Measurements from ENCODE around the gene GDF2.

The GDF2 gene

GRCh38 chr10:47335906-47336305 is 13.7 kb downstream of the GDF2 start:
- DNase-seq = no peak

GRCh38 chr10:47336387-47337134 is 14.3 kb downstream of the GDF2 start:
- DNase-seq = no peak

- DNase-seq = no peak
These were observed 15.1 kb downstream of the GDF2 start for GRCh38 chr10:47337310-47337709.

GRCh38 chr10:47339186-47339735 is 17.0 kb downstream of the GDF2 start:
- DNase-seq = no peak

GRCh38 chr10:47339759-47340607 is 17.7 kb downstream of the GDF2 start:
- no peak for DNase-seq

GRCh38 chr10:47340608-47341170 is 18.4 kb downstream of the GDF2 start:
- DNase-seq = peak; percentile 26

- no peak for DNase-seq
These were observed 23.0 kb downstream of the GDF2 start for GRCh38 chr10:47344996-47345870.

- DNase-seq = no peak
These were observed 24.5 kb downstream of the GDF2 start for GRCh38 chr10:47346581-47347302.

- no peak for DNase-seq
These were observed 25.0 kb downstream of the GDF2 start for GRCh38 chr10:47347303-47347675.

GRCh38 chr10:47348138-47348651 is 25.9 kb downstream of the GDF2 start, which contains the start of gene RBP3:
Gene RBP3 (plus strand): TSS chr10:47348363. CDS start chr10:47348485, 122 bp downstream.
- no peak for DNase-seq

- DNase-seq = no peak
These were observed 26.6 kb downstream of the GDF2 start for GRCh38 chr10:47348661-47349470.

GRCh38 chr10:47349516-47349915 is 27.3 kb downstream of the GDF2 start:
- DNase-seq = no peak

- no peak for DNase-seq
These were observed 27.7 kb downstream of the GDF2 start for GRCh38 chr10:47349941-47350371.

GRCh38 chr10:47350671-47351640 is 28.7 kb downstream of the GDF2 start:
- DNase-seq = no peak

- DNase-seq = no peak
These were observed 29.9 kb downstream of the GDF2 start for GRCh38 chr10:47351899-47352815.

- no peak for DNase-seq
These were observed 31.1 kb downstream of the GDF2 start for GRCh38 chr10:47353351-47353750.

GRCh38 chr10:47354165-47354564 is 31.9 kb downstream of the GDF2 start:
- DNase-seq = no peak

- DNase-seq = no peak
These were observed 32.6 kb downstream of the GDF2 start for GRCh38 chr10:47354900-47355299.
